NT2/D1 (cell line): ENCODE measurements around the gene CTSZ.

ENCODE experiments used
- SUZ12 ChIP-seq: IDR thresholded peaks from 2 replicates; pipeline ENCODE4 v1.6.1; 2011; ENCODE audit not compliant: insufficient read length, insufficient read depth; ENCODE audit errors: extremely low read depth
- YY1 ChIP-seq: IDR thresholded peaks from 2 replicates; pipeline ENCODE4 v1.6.1; 2011; ENCODE audit not compliant: insufficient read length, insufficient read depth

DNA sequence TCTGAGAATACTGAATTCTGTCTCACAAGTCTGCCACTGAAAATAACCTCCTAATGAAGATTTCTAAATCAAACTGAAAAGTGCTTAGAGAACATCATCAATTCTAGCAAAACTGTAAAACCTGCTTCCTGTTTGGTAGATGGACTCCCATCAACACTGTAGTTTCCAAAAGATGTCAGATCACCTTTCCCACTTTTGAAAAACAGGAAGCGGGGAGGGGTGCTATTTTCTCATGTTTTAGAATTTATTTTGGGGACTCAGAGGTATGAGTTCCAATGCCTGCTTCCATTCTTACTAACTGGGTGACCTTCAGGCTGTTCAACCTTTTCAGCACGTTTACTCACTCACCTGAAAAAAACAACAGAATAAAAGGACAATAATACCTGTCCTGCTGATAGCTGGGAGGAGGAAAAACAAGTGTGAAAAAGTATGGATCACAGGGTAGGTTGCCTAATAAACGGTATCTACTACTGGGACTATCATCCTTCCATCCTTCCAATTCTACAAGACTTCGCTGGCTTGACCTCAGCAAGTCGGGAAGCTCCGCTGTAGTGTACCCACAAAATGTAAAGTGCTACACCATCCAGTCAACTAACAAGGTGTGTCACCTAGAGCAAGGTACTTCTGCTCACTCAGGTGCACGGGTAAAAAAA lies 24.0 kb upstream of the CTSZ start:
- TF ChIP-seq YY1 (no peak), SUZ12 (no peak)
